Activated naive CD4-positive, alpha-beta T cell treated with anti-CD3 and anti-CD28 coated beads for 36 hours (primary cell): Measurements from ENCODE around the gene ADAMTSL1. TPM values are rescaled to one million over a fixed set of nuclear protein-coding genes. Genes with fewer than 3 reads are reported as not detected.

ENCODE experiments used
- CTCF ChIA-PET: fragments of 350-600 bp; sonication (Branson Sonifier 250); formaldehyde crosslinking; loops from one replicate; lab custom pipeline; 2021; ENCODE audit warnings: antibody characterized with exemption; lab: Charles Lee
- DNase-seq: peaks from one replicate; pipeline ENCODE4 v3.0.0-alpha.2; 2020
- H3K27ac Mint-ChIP-seq: one replicate; pipeline ENCODE4 v1.8.0; 2021; ENCODE audit warnings: mild to moderate bottlenecking, mixed read lengths
- H3K27me3 Mint-ChIP-seq: one replicate; pipeline ENCODE4 v1.8.0; 2021; ENCODE audit warnings: low read depth, mixed read lengths
- H3K36me3 Mint-ChIP-seq: one replicate; pipeline ENCODE4 v1.8.0; 2021; ENCODE audit warnings: low read depth, mixed read lengths
- H3K4me1 Mint-ChIP-seq: one replicate; pipeline ENCODE4 v1.8.0; 2021; ENCODE audit warnings: low read depth, mixed read lengths
- H3K4me3 Mint-ChIP-seq: one replicate; pipeline ENCODE4 v1.8.0; 2021; ENCODE audit warnings: mild to moderate bottlenecking, moderate library complexity, mixed read lengths
- H3K9me3 Mint-ChIP-seq: one replicate; pipeline ENCODE4 v1.8.0; 2021; ENCODE audit warnings: mixed read lengths
- intact Hi-C: fragments of 100-400 bp; cut with micrococcal nuclease; formaldehyde crosslinking; loops from one replicate; pipeline ENCODE4 v1.15.1; 2023
- total RNA-seq, 2 experiments: library from RNA; stranded (reverse); gene quantifications; one replicate each; pipeline ENCODE4 v1.2.3, GENCODE V29; 2021

The ADAMTSL1 gene
- total RNA-seq, 2 experiments from 2014 or later: not detected

DNA sequence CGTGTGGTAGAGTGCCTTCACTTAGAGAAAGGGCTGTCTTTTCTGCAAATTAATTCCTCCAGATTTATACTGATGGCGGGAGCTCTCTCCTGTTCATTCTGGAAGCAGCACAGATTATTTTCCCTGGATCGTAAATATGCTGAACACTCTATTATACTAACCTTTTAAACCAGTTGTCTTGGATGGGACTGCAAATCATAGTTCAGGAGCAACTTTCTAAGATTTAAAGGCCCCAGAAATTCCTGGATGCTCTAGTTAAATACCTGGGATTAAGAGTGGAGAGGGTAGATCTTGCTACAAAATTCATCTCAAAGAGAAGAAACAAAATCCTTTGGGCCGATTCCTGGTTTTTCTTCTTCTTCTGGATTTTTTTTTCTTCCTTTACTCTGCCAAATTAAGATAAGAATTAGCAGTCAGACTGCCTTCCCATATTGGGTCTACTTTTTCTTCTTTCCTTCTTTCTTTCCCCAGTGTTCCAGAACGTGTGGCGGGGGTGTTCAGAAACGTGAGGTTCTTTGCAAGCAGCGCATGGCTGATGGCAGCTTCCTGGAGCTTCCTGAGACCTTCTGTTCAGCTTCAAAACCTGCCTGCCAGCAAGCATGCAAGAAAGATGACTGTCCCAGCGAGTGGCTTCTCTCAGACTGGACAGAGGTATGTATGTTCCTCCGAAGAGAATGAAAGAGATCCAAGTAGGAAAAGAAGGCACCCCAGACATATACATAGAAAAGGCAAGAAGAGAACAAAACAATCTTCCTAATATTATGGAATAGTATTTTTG is 296.4 kb downstream of the ADAMTSL1 start:
- H3K9me3 Mint-ChIP-seq: no peaks in the 10 kb centered on the region
- no peak for DNase-seq
- H3K4me1 Mint-ChIP-seq: no peaks in the 10 kb centered on the region
- peaks cover 12% of the 10 kb centered on the region for H3K27me3 Mint-ChIP-seq
- H3K36me3 Mint-ChIP-seq: no peaks in the 10 kb centered on the region
- intact Hi-C loops: no loop called here
- H3K4me3 Mint-ChIP-seq: no peak overlapping the region
- no peak overlapping the region for H3K27ac Mint-ChIP-seq
- CTCF ChIA-PET: interaction anchor here (0.6 kb wide), 1 partner anchor 728 kb away, joined by 3 read pairs; no protein-coding TSS in a partner anchor

DNA sequence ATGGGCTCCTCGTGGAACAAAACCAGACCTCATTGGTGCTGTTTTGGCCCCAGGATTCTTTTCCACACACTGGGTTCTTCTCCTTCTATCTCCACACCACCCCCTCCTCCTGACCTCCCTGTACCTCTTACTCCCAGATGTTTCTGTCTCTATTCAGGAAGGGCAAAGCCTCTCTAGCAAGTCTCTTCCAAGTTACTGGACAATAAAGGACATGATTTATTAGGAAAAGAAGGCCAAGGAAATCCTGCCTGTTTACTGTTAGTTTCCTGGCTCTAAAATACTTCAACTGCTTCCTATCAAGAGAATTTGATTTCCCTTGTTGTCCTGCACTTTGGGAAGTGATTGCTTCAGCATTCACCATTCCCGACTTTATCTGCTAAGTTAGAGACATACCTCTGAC is 297.1 kb downstream of the ADAMTSL1 start:
- H3K36me3 Mint-ChIP-seq: no peaks in the 10 kb centered on the region
- H3K27me3 Mint-ChIP-seq: peaks cover 6% of the 10 kb centered on the region
- no peaks in the 10 kb centered on the region for H3K9me3 Mint-ChIP-seq
- no peak for DNase-seq
- H3K4me3 Mint-ChIP-seq: no peak overlapping the region
- H3K4me1 Mint-ChIP-seq: no peaks in the 10 kb centered on the region
- CTCF ChIA-PET: no interaction called here
- intact Hi-C loops: no loop called here
- no peak overlapping the region for H3K27ac Mint-ChIP-seq

DNA sequence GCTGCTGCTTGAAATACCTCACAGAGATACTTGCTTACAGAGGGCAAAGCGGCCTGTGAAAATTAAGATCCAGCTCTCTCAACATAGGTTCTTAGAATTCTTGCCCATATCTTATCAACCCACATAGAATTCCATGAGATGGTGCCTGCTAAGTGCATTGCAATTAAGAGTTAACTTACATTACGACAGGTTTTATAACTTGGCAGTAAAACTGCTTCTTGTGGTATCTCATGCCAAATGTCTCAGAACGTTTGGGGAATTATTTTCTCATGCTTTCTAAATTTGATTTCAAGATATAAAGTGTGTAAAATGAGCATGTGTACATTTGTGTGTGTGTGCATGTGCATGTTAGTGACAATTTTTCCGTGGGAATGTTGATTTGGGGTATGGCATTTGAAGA is 297.8 kb downstream of the ADAMTSL1 start:
- CTCF ChIA-PET: no interaction called here
- Mint-ChIP-seq H3K36me3 (no peaks in the 10 kb centered on the region), H3K4me3 (no peak overlapping the region), H3K4me1 (no peaks in the 10 kb centered on the region), H3K27ac (no peak overlapping the region), H3K27me3 (peaks cover 3% of the 10 kb centered on the region), H3K9me3 (no peaks in the 10 kb centered on the region)
- no peak for DNase-seq
- intact Hi-C loops: no loop called here

DNA sequence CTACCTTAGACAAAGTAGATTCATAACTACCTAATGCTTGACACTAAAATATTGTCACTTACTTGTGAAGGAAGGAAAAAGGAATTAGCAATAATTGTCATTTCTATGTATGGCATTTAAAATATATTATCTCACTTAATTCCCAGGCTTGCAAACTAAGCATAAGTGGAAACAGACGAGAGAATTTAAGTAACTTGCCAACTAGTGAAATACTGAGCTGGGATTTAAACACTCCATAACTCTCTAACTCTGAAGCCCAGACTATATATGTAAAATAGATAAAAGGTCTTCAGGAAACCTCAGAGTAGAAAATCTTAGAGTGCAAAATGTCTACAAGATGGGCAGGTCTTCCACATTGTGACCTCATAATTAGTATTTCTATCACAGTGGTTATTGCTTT is 301.3 kb downstream of the ADAMTSL1 start:
- no peaks in the 10 kb centered on the region for H3K27me3 Mint-ChIP-seq
- no peaks in the 10 kb centered on the region for H3K36me3 Mint-ChIP-seq
- CTCF ChIA-PET: no interaction called here
- intact Hi-C loops: no loop called here
- DNase-seq: no peak
- no peaks in the 10 kb centered on the region for H3K9me3 Mint-ChIP-seq
- H3K4me1 Mint-ChIP-seq: no peaks in the 10 kb centered on the region
- no peak overlapping the region for H3K4me3 Mint-ChIP-seq
- H3K27ac Mint-ChIP-seq: no peak overlapping the region

DNA sequence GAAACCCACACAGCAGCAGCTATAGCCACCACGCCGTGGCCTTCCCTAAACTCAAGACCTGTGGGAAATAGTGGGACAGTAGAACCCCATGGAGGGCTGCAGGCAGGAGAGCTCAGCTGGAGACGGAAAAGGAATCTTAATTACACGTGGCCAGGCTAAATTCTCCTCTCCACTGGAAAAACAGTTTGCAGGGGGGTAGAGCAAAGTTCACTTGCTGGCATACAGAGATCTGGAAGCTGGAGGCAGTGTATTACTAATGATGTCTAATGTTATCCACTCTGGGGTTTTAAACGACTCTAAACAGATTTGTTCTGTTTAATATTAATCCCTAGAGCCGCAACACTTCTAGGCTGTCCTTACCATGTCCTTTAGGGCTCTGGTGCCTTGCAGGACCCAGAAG is 302.0 kb downstream of the ADAMTSL1 start:
- no peaks in the 10 kb centered on the region for H3K9me3 Mint-ChIP-seq
- no peak for DNase-seq
- no peak overlapping the region for H3K27ac Mint-ChIP-seq
- H3K36me3 Mint-ChIP-seq: no peaks in the 10 kb centered on the region
- CTCF ChIA-PET: no interaction called here
- no peaks in the 10 kb centered on the region for H3K4me1 Mint-ChIP-seq
- no peaks in the 10 kb centered on the region for H3K27me3 Mint-ChIP-seq
- intact Hi-C loops: no loop called here
- H3K4me3 Mint-ChIP-seq: no peak overlapping the region

DNA sequence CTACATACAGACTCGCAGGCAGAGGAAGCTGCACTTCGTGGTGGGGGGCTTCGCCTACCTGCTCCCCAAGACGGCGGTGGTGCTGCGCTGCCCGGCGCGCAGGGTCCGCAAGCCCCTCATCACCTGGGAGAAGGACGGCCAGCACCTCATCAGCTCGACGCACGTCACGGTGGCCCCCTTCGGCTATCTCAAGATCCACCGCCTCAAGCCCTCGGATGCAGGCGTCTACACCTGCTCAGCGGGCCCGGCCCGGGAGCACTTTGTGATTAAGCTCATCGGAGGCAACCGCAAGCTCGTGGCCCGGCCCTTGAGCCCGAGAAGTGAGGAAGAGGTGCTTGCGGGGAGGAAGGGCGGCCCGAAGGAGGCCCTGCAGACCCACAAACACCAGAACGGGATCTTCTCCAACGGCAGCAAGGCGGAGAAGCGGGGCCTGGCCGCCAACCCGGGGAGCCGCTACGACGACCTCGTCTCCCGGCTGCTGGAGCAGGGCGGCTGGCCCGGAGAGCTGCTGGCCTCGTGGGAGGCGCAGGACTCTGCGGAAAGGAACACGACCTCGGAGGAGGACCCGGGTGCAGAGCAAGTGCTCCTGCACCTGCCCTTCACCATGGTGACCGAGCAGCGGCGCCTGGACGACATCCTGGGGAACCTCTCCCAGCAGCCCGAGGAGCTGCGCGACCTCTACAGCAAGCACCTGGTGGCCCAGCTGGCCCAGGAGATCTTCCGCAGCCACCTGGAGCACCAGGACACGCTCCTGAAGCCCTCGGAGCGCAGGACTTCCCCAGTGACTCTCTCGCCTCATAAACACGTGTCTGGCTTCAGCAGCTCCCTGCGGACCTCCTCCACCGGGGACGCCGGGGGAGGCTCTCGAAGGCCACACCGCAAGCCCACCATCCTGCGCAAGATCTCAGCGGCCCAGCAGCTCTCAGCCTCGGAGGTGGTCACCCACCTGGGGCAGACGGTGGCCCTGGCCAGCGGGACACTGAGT is 303.2 kb downstream of the ADAMTSL1 start:
- H3K4me3 Mint-ChIP-seq: no peak overlapping the region
- H3K27ac Mint-ChIP-seq: no peak overlapping the region
- CTCF ChIA-PET: interaction anchor here (0.6 kb wide), 1 partner anchor 126 kb away, joined by 4 read pairs; no protein-coding TSS in a partner anchor
- H3K36me3 Mint-ChIP-seq: no peaks in the 10 kb centered on the region
- intact Hi-C loops: no loop called here
- no peaks in the 10 kb centered on the region for H3K4me1 Mint-ChIP-seq
- H3K9me3 Mint-ChIP-seq: no peaks in the 10 kb centered on the region
- DNase-seq: no peak
- no peaks in the 10 kb centered on the region for H3K27me3 Mint-ChIP-seq

DNA sequence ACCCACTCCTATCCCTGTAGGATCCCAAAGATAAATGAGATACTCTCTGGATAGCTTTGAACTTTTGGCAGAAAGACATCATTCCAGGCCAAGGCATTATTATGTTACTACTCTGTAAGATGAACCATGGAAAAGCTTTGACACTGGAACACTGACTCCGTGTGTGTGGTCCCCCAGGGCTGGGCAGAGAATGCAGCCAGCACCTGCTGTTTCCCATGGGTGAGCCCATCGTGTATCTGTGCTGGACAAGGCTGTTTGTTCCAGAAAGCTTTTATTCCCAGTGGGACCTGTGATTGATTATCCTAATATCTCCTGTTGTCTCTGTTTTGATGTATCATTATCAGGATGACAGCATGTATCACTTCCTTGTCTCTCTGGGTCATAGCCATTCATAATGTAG is 304.2 kb downstream of the ADAMTSL1 start:
- DNase-seq: no peak
- Mint-ChIP-seq H3K4me3 (no peak overlapping the region), H3K9me3 (no peaks in the 10 kb centered on the region), H3K36me3 (no peaks in the 10 kb centered on the region), H3K27me3 (no peaks in the 10 kb centered on the region), H3K4me1 (no peaks in the 10 kb centered on the region), H3K27ac (no peak overlapping the region)
- intact Hi-C loops: no loop called here
- CTCF ChIA-PET: interaction anchor here (0.6 kb wide), 1 partner anchor 125 kb away, joined by 4 read pairs; no protein-coding TSS in a partner anchor

DNA sequence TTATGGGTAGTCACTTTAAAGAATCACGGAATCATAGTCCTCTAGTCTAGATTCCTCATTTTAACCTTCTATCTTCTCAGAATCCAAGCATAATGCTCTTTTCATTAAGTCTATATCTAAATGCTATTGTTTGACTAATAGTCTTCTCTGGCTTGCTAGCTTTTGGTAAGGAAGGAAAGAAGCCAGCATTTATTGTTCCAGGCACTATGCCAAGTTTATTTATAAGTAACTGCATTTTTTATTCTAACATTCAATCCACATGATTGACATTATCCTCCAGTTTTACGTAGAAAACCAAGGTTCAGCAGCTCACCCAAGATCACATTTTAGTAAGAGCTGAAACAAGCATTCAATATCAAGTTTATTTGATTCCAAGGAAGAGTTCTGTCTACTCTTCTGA is 304.9 kb downstream of the ADAMTSL1 start:
- intact Hi-C loops: no loop called here
- H3K36me3 Mint-ChIP-seq: no peaks in the 10 kb centered on the region
- no peaks in the 10 kb centered on the region for H3K9me3 Mint-ChIP-seq
- no peaks in the 10 kb centered on the region for H3K4me1 Mint-ChIP-seq
- CTCF ChIA-PET: no interaction called here
- no peak overlapping the region for H3K27ac Mint-ChIP-seq
- H3K27me3 Mint-ChIP-seq: no peaks in the 10 kb centered on the region
- DNase-seq: no peak
- H3K4me3 Mint-ChIP-seq: no peak overlapping the region

DNA sequence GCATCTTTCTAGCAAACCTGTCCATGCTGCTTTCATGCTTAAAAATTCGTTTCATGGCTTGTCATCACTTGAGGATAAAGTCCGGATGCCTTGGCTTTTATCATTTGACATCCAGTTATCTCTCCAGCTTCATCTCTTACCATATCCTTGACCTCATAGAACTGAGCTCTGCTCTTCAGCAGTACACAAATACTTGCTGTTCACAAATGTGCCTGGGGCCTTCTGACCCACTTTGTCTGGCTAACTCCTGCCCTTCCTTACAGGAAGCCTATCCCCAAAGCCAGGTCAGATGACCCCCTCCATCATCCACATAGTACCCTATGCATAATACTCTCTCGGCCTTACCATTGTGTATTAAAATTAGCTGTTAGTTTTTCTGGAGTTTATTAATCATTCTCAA is 310.0 kb downstream of the ADAMTSL1 start:
- H3K4me3 Mint-ChIP-seq: no peak overlapping the region
- no peaks in the 10 kb centered on the region for H3K9me3 Mint-ChIP-seq

DNA sequence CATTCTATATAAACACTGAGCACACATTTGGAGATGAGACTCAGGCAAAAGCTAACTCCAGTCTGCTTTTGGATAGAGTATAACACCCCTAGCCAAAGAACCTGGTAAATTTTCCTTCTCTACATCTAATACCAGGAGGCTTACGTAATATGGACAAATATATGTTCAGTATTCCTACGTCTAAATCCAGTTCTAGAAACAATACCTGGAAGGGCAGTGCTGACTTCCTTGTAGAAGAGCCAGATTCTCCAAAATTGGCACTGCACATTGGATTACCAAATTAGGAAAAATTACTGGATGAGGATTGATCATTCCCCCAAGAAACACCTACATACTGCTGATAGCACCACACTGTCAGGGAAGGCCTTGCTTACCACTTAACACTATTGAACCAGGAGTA is 311.7 kb downstream of the ADAMTSL1 start:
- H3K9me3 Mint-ChIP-seq: no peaks in the 10 kb centered on the region
- H3K4me1 Mint-ChIP-seq: no peaks in the 10 kb centered on the region
- H3K27me3 Mint-ChIP-seq: no peaks in the 10 kb centered on the region
- intact Hi-C loops: no loop called here
- H3K36me3 Mint-ChIP-seq: no peaks in the 10 kb centered on the region
- no peak overlapping the region for H3K27ac Mint-ChIP-seq
- no peak overlapping the region for H3K4me3 Mint-ChIP-seq
- DNase-seq: no peak
- CTCF ChIA-PET: interaction anchor here (0.6 kb wide), 1 partner anchor 637 kb away, joined by 3 read pairs; no protein-coding TSS in a partner anchor

More for the DNA sequence above, 310.0 kb downstream of the ADAMTSL1 start:
- Mint-ChIP-seq H3K36me3 (no peaks in the 10 kb centered on the region), H3K27ac (no peak overlapping the region), H3K4me1 (no peaks in the 10 kb centered on the region), H3K27me3 (no peaks in the 10 kb centered on the region)
- CTCF ChIA-PET: interaction anchor here (0.6 kb wide), 1 partner anchor 686 kb away, joined by 3 read pairs; no protein-coding TSS in a partner anchor
- intact Hi-C loops: no loop called here
- no peak for DNase-seq

DNA sequence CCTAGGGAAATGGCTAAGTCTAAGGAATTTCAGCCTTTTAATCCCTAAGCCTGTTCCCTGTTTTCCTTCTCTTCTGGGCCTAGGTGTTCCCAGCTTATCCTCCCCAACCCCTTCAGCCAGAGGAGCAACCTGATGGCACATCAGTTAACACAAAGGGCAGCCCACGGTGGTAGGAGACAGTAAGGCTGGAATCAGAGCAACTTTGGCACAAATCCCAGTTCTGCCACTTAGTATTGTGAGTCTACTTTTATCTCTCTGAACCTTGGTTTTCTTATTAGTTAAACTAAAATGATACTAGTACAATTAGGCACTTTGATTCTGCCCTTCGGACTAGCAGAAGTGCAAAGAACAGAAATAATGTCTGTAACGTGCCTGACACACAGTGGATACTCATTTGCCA is 312.2 kb downstream of the ADAMTSL1 start:
- no peak for DNase-seq
- H3K27ac Mint-ChIP-seq: no peak overlapping the region
- intact Hi-C loops: no loop called here
- no peaks in the 10 kb centered on the region for H3K36me3 Mint-ChIP-seq
- H3K4me1 Mint-ChIP-seq: no peaks in the 10 kb centered on the region
- CTCF ChIA-PET: interaction anchor here (0.6 kb wide), 1 partner anchor 636 kb away, joined by 3 read pairs; no protein-coding TSS in a partner anchor
- no peak overlapping the region for H3K4me3 Mint-ChIP-seq
- no peaks in the 10 kb centered on the region for H3K9me3 Mint-ChIP-seq
- H3K27me3 Mint-ChIP-seq: no peaks in the 10 kb centered on the region

DNA sequence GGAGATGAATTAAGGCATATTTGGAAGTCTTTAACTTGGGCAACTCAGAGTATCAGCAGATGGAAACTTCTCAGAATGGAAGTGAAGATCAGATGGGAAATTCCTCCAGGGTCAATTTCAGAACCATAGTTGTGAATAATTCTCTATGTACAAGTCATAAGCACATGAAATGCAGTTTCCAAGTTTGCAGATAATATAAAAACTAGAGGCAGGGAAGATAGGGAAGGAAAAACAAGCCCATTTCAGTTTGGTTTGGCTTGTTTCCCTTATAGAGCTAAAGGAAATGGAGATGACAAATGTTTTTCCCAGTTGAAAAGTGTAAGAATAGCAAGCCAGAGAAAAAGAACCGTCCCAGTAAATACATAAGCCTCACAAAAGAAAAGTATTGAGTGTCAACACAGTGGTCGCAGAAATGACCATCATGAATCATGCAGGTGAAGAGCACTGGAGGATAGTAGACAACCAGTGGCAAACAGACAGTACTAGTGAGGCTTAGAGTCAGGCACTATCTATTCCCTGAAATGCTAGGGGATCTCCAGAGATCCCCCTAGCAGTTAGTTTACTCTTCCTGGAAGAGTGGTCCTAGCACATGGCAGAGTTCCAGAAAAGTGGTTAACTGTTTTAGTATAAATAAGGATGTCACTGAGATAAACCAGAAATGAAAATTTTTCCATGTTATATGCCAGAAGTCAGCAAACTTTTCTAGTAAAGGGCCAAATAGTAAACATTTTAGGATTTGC is 313.1 kb downstream of the ADAMTSL1 start:
- Mint-ChIP-seq H3K4me3 (no peak overlapping the region), H3K4me1 (no peaks in the 10 kb centered on the region), H3K27me3 (no peaks in the 10 kb centered on the region), H3K36me3 (no peaks in the 10 kb centered on the region), H3K9me3 (no peaks in the 10 kb centered on the region), H3K27ac (no peak overlapping the region)
- no peak for DNase-seq
- CTCF ChIA-PET: no interaction called here
- intact Hi-C loops: no loop called here
